LNCAP (cell line): ENCODE measurements around the gene PRKCSH.

Experiments
- CTCF ChIP-seq: fragments of 450-650 bp; IDR thresholded peaks from 2 replicates; pipeline ENCODE4 v1.5.1; 2017; ENCODE audit warnings: mild to moderate bottlenecking

Gene PRKCSH

GRCh38 chr19:11401808-11402543 is 33.5 kb upstream of the PRKCSH start:
- no peak for TF ChIP-seq CTCF

GRCh38 chr19:11404588-11405222 is 30.7 kb upstream of the PRKCSH start:
- no peak for TF ChIP-seq CTCF

GRCh38 chr19:11405846-11406643 is 29.4 kb upstream of the PRKCSH start:
- TF ChIP-seq CTCF, result no peak

- no peak for TF ChIP-seq CTCF
These were observed 26.8 kb upstream of the PRKCSH start for GRCh38 chr19:11408591-11408990.

GRCh38 chr19:11410682-11411081 is 24.8 kb upstream of the PRKCSH start:
- no peak for TF ChIP-seq CTCF

- TF ChIP-seq CTCF, result no peak
These were observed 20.9 kb upstream of the PRKCSH start for GRCh38 chr19:11414544-11414943.

GRCh38 chr19:11416346-11417052 is 18.9 kb upstream of the PRKCSH start:
- no peak for TF ChIP-seq CTCF
